PC-3 (cell line): Measurements from ENCODE around the gene CHD2. TPM values are rescaled to one million over a fixed set of nuclear protein-coding genes. Genes with fewer than 3 reads are reported as not detected.
A peak's percentile ranks its signal among the peaks of the same experiment; 100 is the strongest.
"Not testable (repeated sequence)": the region's sequence is repeated elsewhere in the genome, so short reads cannot be mapped to it uniquely, and the experiment has no call there.

Experiments
- ATAC-seq: fragments of 200-7000 bp; cut with Tn5 transposase; 2 replicates; pipeline ENCODE4 v1.9.1; 2020; ENCODE audit warnings: mild to moderate bottlenecking, moderate library complexity
- BruUV-seq: library from RNA; stranded (reverse); fragments of 400-500 nt; replicated peaks from 2 replicates; lab custom pipeline; 2021; lab: Mats Ljungman, UMichigan
- CTCF ChIA-PET: fragments of 300-600 bp; sonication (Branson Sonifier 250); formaldehyde crosslinking; loops from one replicate; lab custom pipeline; 2022; ENCODE audit warnings: antibody characterized with exemption; lab: Charles Lee
- POLR2A ChIA-PET: fragments of 300-600 bp; sonication (Branson Sonifier 250); formaldehyde crosslinking; loops from one replicate; lab custom pipeline; 2022; ENCODE audit warnings: antibody characterized with exemption; ENCODE audit not compliant: unreplicated experiment; lab: Charles Lee
- DNase-seq: peaks from one replicate; pipeline ENCODE4 v3.0.0-alpha.2; 2015
- H2AFZ ChIP-seq: fragments of 300-600 bp; sonication (generic); 2 replicates; pipeline ENCODE4 v1.6.0; 2016; ENCODE audit warnings: antibody characterized with exemption, low read length
- H3F3A ChIP-seq: fragments of 300-600 bp; sonication (generic); one replicate; pipeline ENCODE4 v1.6.0; 2017; ENCODE audit warnings: antibody characterized with exemption, low read length, control low read depth, mild to moderate bottlenecking; ENCODE audit not compliant: unreplicated experiment
- H3K27ac ChIP-seq: fragments of 300-600 bp; sonication (generic); 2 replicates; pipeline ENCODE4 v1.5.1; 2016; ENCODE audit warnings: mild to moderate bottlenecking, low read length
- H3K27me3 ChIP-seq: fragments of 300-600 bp; sonication (generic); 2 replicates; pipeline ENCODE4 v1.6.1; 2016; ENCODE audit warnings: low read length, mixed read lengths
- H3K36me3 ChIP-seq: fragments of 300-600 bp; sonication (generic); 2 replicates; pipeline ENCODE4 v1.6.1; 2016; ENCODE audit warnings: low read depth, mixed run types, low read length, mixed read lengths
- H3K4me1 ChIP-seq: fragments of 300-600 bp; sonication (generic); 2 replicates; pipeline ENCODE4 v1.5.1; 2016; ENCODE audit warnings: low read length; ENCODE audit not compliant: insufficient read depth
- H3K4me2 ChIP-seq: fragments of 300-600 bp; sonication (generic); 2 replicates; pipeline ENCODE4 v1.6.0; 2016; ENCODE audit warnings: low read length
- H3K4me3 ChIP-seq: fragments of 300-600 bp; sonication (generic); 2 replicates; pipeline ENCODE4 v1.5.1; 2016; ENCODE audit warnings: mild to moderate bottlenecking, low read length, mixed read lengths
- H3K79me2 ChIP-seq: fragments of 300-600 bp; sonication (generic); 2 replicates; pipeline ENCODE4 v1.6.1; 2017; ENCODE audit warnings: low read length, mixed read lengths
- H3K9ac ChIP-seq: fragments of 300-600 bp; sonication (generic); 2 replicates; pipeline ENCODE4 v1.6.0; 2016; ENCODE audit warnings: mild to moderate bottlenecking, low read length
- H3K9me2 ChIP-seq: fragments of 300-600 bp; sonication (generic); replicated peaks from 2 replicates; pipeline ENCODE4 v1.6.1; 2016; ENCODE audit warnings: mixed run types, low read length, mixed read lengths
- H3K9me3 ChIP-seq: fragments of 300-600 bp; sonication (generic); 2 replicates; pipeline ENCODE4 v1.6.1; 2016; ENCODE audit warnings: low read length, mixed read lengths
- H4K20me1 ChIP-seq: fragments of 300-600 bp; sonication (generic); 2 replicates; pipeline ENCODE4 v1.6.1; 2016; ENCODE audit warnings: low read length, mixed read lengths
- CTCF ChIP-seq: fragments of 300-600 bp; sonication (generic); conservative IDR thresholded peaks from 2 replicates; pipeline ENCODE4 v1.5.1; 2017; ENCODE audit warnings: antibody characterized with exemption, low read depth, mild to moderate bottlenecking, low read length
- EZH2 ChIP-seq: fragments of 300-600 bp; sonication (generic); IDR thresholded peaks from one replicate; pipeline ENCODE4 v1.6.1; 2017; ENCODE audit warnings: antibody characterized with exemption, mild to moderate bottlenecking, low read length; ENCODE audit not compliant: unreplicated experiment
- EZH2phosphoT487 ChIP-seq: fragments of 300-600 bp; sonication (generic); IDR thresholded peaks from 2 replicates; pipeline ENCODE4 v1.6.1; 2018; ENCODE audit warnings: mild to moderate bottlenecking, antibody characterized with exemption, low read length, borderline replicate concordance
- intact Hi-C: fragments of 100-400 bp; cut with micrococcal nuclease; formaldehyde crosslinking; loops from 2 replicates; pipeline ENCODE4 v1.9.0; 2023
- total RNA-seq: library from RNA; depleted of rRNA; stranded (reverse); fragments of >200 nt; gene quantifications from 2 replicates; pipeline ENCODE4 v1.2.3, GENCODE V29; 2014

The CHD2 gene
- total RNA-seq, 1 experiment from 2014 or later: 42.7 TPM

GRCh38 chr15:93036951-93037819 is 137.1 kb downstream of the CHD2 start:
- ATAC-seq (0 out of 2 replicates have a peak, but pooled peaks have one; percentile 37), DNase-seq (no peak)
- Histone ChIP-seq H3K9me2 (no peaks in the 10 kb centered on the region), H3K9ac (no peak overlapping the region), H3K4me2 (no peak overlapping the region), H3K9me3 (no peaks in the 10 kb centered on the region), H3F3A (no peaks in the 10 kb centered on the region), H3K27me3 (no peaks in the 10 kb centered on the region), H3K36me3 (no peaks in the 10 kb centered on the region), H3K79me2 (no peaks in the 10 kb centered on the region), H3K4me3 (no peak overlapping the region), H4K20me1 (no peaks in the 10 kb centered on the region), H2AFZ (no peak overlapping the region), H3K27ac (no peak overlapping the region), H3K4me1 (no peaks in the 10 kb centered on the region)
- intact Hi-C loops: no loop called here
- no TSS peak for BruUV-seq
- CTCF ChIA-PET: no interaction called here
- TF ChIP-seq EZH2phosphoT487: no peak
- no peak for TF ChIP-seq CTCF
- TF ChIP-seq EZH2: no peak
- POLR2A ChIA-PET: no interaction called here

- H3K27me3 ChIP-seq: no peaks in the 10 kb centered on the region
These were observed 137.9 kb downstream of the CHD2 start for GRCh38 chr15:93037820-93038705.

DNA sequence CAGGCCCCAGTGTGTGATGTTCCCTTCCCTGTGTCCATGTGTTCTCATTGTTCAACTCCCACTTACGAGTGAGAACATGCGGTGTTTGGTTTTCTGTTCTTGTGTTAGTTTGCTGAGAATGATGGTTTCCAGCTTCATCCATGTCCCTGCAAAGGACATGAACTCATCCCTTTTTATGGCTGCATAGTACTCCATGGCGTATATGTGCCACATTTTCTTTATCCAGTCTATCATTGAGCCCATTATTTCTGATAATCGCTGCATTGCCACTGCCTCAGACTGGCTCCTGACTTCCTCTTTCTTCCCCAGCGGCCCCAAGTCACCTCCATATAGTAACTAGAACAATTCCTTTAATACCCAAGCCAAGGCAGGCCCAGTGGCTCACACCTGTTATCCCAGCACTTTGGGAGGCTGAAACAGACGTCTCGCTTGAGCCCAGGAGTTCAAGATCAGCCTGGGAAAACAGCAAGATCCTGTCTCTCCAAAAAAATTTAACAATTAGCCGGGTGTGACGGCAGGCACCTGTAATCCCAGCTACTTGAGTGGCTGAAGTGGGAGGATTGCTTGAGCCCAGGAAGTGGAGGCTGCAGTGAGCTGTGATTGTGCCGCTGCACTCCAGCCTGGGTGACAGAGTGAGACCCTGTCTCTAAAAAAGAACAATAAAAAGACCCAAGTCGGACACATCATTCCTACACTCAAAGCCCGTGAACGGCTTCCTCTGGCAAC is 139.6 kb downstream of the CHD2 start:
- intact Hi-C loops, H3K9me3 ChIP-seq, ATAC-seq, H3K9ac ChIP-seq, POLR2A ChIA-PET, H3K36me3 ChIP-seq, H3K27me3 ChIP-seq, H3K27ac ChIP-seq, H3K4me2 ChIP-seq, DNase-seq, BruUV-seq, H3K4me1 ChIP-seq, H3K9me2 ChIP-seq, H4K20me1 ChIP-seq, H3K79me2 ChIP-seq, H2AFZ ChIP-seq, H3K4me3 ChIP-seq, H3F3A ChIP-seq, CTCF ChIA-PET: not testable (repeated sequence)

More at GRCh38 chr15:93037820-93038705, 137.9 kb downstream of the CHD2 start:
- no peaks in the 10 kb centered on the region for H3K79me2 ChIP-seq
- no peaks in the 10 kb centered on the region for H3K36me3 ChIP-seq
- ChIA-PET CTCF (no interaction called here), POLR2A (no interaction called here)
- TF ChIP-seq CTCF: no peak
- no peak for TF ChIP-seq EZH2
- TF ChIP-seq EZH2phosphoT487: no peak
- DNase-seq (no peak), ATAC-seq (no peak)
- H3K9me3 ChIP-seq: no peaks in the 10 kb centered on the region
- no peak overlapping the region for H3K9ac ChIP-seq
- H3K4me3 ChIP-seq: no peak overlapping the region
- H3K27ac ChIP-seq: no peak overlapping the region
- intact Hi-C loops: no loop called here
- BruUV-seq: no TSS peak
- H3K4me1 ChIP-seq: no peaks in the 10 kb centered on the region
- no peak overlapping the region for H3K4me2 ChIP-seq
- H3F3A ChIP-seq: no peaks in the 10 kb centered on the region
- no peaks in the 10 kb centered on the region for H3K9me2 ChIP-seq
- no peak overlapping the region for H2AFZ ChIP-seq
- no peaks in the 10 kb centered on the region for H4K20me1 ChIP-seq
